Measurements from ENCODE around the gene RAB3C. TPM values are rescaled to one million over a fixed set of nuclear protein-coding genes. Genes with fewer than 3 reads are reported as not detected.

RAB3C gene
- total RNA-seq, 4 donors from 2014 or later: 0.33 to 3.4 (median 1.4) TPM

DNA sequence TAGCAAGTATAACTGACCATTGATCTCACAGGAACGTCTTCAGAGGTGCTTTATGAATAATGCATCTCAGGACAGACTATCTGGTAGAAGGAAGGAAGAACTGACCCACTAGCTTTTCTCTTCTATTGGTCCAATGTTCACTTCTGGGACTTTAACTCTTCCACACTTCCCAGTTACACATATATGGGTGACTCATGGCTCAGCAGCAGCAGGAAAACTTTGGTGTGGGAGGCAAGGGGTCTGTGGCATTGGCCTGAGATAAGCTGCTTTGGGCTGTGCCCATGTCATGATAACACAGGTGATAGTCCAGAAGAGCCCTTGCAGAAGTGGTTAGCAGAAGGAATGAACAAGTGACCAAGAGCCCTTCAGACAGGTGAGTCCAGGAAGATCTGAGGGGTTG lies 148.8 kb downstream of the RAB3C start:
- TF ChIP-seq, protein P1, sequence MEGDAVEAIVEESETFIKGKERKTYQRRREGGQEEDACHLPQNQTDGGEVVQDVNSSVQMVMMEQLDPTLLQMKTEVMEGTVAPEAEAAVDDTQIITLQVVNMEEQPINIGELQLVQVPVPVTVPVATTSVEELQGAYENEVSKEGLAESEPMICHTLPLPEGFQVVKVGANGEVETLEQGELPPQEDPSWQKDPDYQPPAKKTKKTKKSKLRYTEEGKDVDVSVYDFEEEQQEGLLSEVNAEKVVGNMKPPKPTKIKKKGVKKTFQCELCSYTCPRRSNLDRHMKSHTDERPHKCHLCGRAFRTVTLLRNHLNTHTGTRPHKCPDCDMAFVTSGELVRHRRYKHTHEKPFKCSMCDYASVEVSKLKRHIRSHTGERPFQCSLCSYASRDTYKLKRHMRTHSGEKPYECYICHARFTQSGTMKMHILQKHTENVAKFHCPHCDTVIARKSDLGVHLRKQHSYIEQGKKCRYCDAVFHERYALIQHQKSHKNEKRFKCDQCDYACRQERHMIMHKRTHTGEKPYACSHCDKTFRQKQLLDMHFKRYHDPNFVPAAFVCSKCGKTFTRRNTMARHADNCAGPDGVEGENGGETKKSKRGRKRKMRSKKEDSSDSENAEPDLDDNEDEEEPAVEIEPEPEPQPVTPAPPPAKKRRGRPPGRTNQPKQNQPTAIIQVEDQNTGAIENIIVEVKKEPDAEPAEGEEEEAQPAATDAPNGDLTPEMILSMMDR (IDR thresholded peaks at IDR 0.05; ENCODE audit: low read depth): no peak

DNA sequence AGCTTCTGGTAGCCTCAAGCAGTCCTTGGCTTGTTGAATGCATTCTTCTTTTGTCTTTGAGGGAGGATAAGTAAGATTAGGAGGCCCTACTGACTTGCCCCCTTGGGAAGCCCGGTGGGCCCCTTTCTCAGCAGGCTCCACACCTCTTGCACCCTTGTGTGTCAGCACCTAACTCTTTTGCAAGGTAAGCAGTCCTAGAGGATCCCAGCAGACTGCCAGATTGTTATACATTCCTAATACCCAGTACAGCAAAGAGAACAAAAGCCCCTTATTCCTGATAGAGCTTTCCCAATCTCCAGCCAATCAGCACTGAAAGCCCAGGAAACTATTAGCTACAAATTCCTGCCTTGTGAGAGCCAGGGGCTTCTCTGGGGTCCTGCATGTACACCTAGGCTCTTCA lies 152.8 kb downstream of the RAB3C start:
- TF ChIP-seq, protein P1 (IDR thresholded peaks at IDR 0.05; ENCODE audit: low read depth): no peak

DNA sequence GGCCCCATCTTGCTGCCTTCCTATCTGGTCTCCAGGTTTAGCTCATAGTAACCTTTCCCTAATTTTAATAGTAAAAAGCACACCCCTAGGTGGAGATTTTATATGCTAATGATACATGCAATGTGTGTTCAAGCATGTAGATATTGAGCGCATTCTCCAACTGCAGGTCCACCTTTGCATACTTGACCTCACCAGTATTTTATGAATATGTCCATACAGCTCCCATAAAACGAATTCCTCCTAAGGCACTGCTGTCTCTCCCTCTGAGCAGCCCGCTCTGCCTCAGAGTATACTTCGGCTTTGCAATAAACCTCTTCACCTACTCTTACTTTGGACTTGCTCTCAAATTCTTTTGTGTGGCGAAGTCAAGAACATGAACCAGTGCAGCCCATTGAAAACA lies 153.3 kb downstream of the RAB3C start:
- TF ChIP-seq, protein P1 (IDR thresholded peaks at IDR 0.05; ENCODE audit: low read depth): no peak

DNA sequence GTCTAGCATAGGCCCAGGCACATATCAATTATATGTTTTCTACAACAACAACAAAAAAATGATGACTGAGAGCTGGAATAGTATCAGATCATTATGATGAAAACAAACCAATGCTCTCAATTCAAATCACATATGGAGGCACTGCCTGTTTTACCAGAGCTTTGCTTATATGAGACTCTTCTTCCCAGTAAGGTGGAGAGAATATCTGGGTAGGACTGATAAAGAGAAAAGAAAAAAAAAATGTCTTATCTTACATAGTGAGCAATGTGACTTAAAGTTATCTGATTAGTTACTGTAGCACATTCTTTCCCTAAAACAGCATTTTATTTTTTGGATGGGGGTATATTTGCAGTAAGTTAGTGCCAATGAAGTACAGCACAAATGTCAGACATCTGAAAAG lies 154.8 kb downstream of the RAB3C start:
- TF ChIP-seq, protein P1 (IDR thresholded peaks at IDR 0.05; ENCODE audit: low read depth): no peak

DNA sequence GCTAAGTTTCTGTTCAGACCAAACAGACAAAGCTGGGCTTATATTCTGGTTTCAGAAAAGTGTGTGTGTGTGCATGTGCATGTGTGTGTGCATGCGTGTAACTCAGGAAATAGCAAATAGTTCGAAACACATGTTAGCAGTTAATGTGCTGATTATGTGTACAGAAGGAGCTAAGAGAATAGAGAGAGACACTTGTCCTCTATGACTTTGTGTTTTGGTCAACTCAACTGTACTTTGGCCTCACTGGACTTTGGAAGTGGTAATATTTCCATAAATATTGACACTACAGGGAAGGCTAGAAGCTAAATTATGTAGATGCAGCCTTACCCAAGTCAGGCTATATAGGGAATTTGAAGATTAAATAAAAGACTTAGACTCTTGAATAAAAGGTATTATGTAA lies 155.5 kb downstream of the RAB3C start:
- TF ChIP-seq, protein P1 (IDR thresholded peaks at IDR 0.05; ENCODE audit: low read depth): no peak

DNA sequence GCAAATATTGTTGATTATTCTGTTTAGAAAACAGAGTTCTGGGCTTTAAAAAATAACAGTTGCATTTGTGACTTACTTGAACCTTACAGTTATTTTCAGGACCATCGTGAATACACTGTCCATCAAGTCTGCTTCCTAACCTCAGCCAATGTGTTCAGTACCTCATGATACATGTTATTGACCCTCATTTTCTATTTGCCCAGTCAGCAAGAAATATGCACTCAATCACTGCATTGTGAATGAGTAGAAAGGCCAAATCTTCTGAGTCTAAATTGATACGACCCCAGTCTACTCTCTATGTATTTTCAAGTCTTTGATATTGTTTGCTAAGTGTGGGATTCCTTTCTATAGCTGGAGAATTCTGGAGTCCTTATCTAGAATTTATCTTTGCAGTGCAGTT lies 156.2 kb downstream of the RAB3C start:
- TF ChIP-seq, protein P1 (IDR thresholded peaks at IDR 0.05; ENCODE audit: low read depth): no peak

DNA sequence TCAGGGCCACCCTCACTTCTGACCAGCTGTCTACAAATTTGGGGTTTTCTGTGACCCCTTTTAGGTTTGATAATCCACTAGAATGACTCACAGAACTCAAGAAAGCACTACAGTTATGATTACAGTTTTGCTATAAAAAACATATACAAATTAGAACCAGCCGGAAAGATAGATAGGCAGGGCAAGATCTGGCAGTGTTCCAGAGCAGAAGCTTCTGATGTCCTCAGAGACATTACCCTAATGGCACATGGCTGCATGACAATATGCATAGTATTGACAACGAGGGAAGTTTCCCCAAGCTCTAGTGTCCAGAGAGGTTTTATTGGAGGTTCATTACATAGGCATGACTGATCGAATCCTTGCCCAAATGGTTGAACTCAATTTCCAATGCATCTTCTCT lies 158.1 kb downstream of the RAB3C start:
- TF ChIP-seq, protein P1 (IDR thresholded peaks at IDR 0.05; ENCODE audit: low read depth): no peak
